HS-27A (cell line): ENCODE measurements around the gene TUBB.
"Not testable (repeated sequence)": the region's sequence is repeated elsewhere in the genome, so short reads cannot be mapped to it uniquely, and the experiment has no call there.

Source experiments
- DNase-seq: peaks from one replicate; pipeline ENCODE4 v3.0.0-alpha.2; 2012; ENCODE audit warnings: low read depth, missing footprints

The TUBB gene

DNA sequence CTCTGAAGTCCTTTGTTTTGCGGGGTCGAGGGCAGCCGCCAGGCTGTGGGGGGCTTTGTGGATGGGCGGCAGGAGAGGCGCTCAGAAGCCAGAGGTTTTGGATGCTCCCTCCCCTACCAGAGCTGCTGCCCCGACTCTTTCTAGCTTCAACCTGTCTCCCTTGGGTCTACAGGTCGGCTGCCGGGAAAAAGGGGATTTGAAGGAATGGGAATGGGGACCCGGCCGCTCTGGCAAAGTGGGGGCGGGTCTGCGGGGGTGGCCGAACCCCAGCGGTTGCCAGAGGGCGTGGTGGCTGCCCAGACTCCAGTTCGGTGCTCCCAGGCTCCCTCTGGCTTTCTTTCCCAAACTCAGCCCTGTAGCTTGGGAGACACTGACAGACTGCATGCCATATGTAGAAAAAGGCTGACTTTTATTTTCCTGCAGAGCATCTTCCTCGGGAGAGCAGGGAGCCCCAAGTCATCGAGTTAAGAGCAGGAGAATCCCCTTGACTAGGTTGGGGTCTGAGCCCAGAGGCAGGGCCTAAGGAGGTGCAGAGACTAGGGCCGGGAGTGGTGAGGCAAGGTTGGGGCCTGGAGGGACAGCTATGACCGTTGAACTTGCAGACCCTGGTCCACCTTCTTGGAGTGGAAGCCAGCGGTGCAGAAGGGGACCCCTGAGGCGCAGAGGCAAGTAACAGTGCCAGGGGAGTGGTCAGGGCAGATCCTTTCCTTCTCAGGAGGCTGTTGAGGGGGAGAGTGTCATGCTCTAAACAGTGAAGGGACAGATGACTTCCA, 32.3 kb upstream of the TUBB start:
- DNase-seq = no peak

DNA sequence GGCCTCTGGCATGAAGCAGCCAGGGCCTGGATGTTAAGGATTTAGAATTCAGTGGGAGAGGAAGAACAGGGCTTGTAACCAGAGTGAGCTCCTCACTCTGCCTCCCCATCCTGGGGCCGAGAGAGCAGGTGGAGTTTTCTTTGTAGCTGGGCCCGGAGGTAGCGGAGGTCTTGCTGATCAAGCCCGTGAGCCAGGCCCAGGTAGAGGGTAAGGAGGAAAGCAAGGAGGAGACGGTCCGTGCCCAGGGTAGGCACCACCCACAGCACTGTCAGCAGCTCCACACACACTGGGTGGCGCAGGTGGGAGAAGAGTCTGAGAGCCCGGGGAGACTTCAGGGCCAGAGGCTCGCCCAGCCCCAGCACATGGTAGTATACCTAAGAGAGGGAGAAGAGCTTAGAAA, 31.6 kb upstream of the TUBB start:
- no peak for DNase-seq

DNA sequence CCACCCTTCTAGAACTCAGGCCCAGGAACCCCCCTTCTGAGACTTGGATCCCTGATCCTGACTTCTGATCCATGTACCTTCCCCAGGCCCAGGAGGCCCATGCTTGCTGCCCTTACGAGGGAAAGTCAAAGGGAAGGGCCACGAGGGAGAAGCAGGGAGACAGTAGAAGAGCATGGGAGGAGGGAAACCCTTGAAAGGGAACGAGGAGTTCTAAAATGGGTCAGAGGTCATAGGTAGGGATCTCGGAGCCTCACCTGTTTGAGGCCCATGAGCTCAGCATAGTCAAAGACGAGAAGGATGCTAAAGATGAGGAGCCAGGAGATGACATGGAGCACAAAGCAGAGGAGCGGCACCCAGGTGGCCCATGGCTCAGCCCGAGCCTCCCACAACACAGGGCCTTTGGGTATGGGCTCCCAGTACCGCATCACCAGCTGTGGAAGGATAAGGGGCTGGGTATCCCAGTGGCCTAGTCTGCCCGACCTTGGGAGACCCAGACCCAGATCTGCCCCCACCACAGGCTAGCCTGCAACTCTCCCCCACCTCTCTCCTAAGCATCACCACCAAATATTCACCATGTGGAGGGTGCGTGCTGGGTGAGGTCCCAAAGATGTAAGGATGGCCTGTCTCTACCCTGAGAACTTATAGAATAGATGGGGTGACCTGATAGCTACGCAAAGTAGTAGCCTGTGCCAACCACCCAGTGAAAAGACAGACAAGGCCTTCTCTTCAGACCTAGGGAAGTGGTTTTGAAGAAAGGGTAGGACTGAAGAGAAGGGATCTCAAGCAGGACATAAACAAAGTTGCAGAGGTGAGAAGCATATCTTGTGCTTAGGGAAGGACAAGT, 30.9 kb upstream of the TUBB start:
- DNase-seq = no peak

DNA sequence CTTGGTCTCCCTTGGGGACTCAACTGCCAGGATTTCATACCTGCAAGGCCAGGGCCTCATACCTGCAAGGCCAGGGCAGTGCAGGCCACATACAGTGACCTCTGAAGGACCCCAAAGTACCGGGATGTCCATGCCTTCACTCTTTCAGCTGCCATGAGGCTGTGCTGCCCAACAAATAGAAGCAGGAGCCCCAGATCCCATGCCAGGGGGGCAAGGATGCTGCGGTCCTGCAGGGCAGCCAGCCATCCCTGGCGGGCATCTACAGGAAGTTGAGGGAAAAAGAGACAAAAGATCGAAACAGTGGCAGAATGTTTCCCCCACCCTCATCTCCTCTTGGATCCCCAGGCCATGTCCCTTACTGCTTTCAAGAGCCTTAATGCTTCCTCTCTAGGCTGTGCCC, 30.2 kb upstream of the TUBB start:
- no peak for DNase-seq

DNA sequence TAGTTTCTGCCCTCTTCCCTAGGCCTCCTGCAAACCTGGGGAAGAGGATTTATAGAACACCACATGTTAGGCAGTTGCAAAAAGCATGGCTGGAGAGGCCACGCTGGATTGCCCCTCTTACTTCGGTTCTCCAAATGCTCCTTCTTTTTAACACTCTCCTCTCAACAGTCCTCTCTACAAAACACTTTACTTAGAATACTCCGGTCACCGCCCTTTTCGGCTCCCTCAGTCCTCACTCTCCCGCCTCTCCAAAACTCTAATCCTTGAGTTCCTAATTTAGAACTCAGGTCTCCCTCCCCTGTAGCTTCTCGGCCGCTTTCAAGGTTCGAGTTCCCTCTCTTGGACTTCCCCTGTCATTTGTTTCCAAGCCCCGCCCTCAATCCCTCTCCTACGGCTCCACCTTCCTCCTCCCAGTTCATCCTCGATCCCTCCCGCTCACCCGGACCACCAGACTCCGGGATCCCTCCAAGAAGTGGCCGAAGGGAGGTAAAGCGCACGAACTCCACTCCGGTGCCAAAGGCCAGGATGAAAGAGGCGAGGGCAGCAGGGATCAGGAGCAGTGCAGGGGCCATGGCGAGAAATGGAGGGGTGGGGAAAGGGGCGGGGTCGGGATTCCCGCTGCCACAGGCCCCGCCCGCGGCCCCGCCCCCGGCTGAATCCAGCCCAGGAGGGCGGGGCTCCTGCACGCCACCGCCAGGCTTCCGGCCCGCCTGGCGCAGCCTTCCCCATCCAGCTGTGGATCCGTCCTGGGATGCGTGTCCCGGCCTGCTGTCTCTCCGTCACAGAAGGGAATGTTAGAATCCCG, 29.5 kb upstream of the TUBB start, which contains the start of gene NRM:
Gene NRM, minus strand, starts transcription at position 582 of the 805 bp plus-strand sequence. Its CDS starts 10 bp downstream, at position 572.
- DNase-seq = peak; percentile 90

DNA sequence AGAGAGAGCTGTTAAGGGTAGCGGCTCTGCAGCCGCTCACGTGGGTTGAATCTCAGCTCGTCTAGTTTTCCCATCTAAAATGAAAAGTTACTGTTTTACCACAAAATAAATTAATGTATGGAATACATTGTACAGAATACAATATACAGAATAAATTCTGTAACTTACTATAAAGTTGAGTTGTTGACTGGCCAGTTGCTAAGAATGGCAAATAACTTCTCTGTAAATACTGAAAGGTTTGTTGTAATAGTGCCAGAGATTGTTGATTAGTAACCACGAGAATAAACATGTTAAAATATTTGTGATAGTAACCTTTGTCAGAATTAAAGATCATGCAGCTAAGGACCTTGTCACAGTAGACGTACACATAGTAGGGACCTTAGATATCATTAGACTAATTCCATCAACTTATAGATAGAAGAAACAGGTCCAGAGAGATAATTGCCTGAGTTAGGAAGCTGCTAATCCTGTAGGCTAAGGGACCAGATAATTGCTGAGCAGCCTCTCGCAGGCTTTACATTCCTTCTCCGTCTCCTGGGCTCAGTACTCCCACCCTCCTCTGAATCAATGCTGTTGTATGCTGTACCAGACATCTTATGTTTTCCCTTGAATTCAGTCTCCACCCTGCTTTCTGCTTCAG, 28.8 kb upstream of the TUBB start:
- DNase-seq = no peak

DNA sequence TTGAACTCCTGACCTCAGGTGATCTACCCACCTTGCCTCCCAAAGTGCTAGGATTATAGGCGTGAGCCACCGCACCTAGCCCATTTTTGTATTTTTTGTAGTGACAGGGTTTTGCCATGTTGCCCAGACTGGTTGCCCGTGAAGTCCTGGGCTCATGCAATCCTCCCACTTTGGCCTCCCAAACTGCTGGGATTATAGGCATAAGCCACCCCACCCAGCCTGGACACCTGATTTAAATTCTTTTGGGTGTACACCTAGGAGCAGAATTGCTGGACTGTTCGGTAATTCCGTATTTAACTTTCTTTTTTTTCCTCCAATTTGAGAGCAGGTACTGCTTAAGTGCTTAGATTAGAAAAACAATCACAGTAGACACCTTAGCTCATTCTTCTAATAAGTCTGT, 23.7 kb upstream of the TUBB start:
- no peak for DNase-seq

DNA sequence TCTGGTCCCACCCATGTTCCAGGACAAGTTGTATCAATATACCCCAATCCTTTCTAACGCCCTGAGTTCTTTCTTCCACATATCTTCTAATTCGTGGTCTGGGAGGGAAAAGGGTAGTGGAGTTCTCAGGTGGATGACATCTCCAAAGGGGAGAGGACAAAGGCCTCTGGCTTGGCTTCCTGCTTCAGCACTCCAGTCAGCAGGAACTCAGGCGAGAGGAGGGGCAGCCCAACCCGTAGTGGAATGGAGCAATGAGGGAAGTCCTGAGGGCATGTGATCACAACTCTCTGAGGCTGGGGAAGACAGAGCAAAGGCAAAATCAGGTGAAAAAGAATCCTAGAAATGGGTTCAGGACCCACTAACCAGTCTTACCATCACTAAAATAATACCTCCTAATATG, 19.8 kb upstream of the TUBB start:
- no peak for DNase-seq

DNA sequence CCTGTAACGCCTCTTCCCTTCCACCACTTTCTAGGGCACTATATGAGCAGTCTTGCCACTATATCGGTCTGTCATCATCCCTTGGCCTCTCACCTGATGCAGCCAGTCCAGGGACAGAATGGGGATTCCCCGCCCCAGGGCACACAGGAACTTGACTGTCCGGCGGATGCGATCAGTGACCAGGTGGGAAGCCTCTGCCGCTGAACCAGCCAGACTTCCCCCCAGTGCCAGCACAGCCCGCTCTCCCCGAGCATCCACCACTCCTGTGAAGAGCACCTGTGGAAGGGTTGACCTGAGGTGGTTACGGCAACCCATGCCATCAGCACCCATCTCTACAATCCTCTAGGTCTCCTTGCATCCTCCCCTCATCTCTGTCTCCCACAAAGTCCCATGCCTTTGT, 17.1 kb upstream of the TUBB start:
- DNase-seq = no peak

DNA sequence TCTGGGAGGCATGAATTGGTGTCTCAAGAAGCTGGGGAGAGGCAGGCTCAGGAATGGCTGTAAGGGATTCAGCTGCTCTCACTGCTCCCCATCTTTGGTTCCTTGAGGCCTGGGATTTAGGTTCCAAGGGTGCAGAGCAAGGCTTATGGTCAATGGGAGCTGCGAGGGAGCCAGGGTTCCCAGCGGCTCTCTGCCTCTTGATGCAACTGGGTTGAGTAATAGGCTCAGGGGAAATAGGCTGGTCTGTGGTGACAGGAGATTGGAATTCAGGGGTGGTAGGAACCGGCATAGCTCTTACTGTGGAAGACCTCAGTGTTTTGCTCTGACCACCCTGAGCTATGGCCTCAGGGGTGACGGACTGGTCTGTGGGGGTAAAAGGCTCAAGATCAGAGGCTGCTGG, 16.3 kb upstream of the TUBB start:
- no peak for DNase-seq

DNA sequence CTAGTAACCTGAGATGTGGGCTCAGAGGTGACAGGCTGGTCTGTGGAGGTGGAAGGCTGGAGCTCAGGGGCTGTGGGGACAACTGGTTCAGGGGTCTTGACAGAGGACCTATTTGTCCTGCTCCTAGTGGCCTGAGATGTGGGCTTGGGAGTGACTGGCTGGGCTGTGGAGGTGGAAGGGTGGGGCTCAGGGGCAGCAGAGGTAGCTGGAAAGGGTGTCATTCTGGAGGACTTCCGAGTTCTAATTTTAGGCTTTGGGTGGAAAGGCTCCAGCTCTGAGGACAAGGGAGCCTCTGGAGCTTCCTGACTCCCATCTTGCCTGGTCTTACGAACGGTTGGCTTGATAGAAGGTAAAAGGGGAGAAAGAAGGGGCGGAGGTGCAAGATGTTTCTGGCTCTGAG, 14.5 kb upstream of the TUBB start:
- DNase-seq = no peak

DNA sequence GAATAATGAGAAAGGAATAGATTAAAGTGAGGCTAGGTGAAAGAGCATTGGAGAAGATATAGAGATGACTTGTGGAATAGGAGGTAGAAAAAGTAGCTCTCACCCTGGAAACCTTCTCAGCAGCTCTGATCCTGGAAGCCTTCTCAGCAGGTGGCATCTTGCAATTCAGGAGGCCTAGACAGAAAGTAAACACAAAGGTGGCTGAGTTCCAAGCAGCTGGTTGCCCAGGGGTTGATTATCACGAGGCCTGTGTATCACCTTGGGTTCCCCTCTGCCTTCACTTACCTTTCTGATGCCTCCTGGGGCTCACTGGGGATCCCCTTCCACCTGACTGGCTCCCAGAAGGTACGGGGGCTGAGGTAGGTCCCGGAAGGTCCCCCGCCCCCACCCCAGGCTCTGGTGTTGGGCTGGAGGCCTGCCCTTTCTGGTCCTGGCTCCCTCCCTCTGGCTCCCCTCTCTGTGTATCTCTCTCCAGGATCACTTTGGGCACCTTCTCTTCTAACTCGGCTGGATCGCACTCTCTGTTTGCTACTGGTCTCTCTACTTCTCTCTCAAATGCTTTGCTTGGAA, 12.8 kb upstream of the TUBB start:
- DNase-seq = no peak

DNA sequence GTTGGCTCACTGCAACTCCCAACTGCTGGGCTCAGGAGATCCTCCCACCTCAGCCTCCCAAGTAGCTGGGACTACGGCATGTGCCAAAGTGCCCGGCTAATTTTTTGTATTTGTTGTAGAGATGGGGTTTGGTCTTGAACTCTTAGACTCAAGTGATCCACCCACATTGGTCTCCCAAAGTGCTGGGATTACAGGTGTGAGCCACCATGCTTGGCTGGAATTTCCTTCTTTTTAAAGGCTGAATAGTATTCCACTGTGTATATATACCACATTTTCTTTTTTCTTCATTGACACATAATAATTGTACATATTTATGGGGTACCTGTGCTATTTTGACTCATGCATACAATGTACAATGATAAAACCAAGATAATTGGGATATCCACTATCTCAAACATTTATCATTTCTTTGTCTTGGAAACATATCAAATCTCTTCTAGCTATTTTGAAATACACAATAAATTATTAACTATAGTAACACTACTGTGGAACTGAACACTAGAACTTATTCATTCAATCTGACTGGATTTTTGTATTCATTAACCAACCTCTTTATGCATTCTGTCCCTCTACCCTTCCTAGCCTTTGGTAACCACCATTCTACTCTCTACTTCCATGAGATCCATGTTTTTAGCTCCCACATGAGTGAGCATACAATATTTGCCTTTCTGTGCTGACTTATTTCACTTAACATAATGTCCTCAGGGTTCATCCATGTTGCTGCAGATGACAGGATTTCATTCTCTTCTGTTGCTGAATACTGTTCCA, 10.9 kb upstream of the TUBB start:
- no peak for DNase-seq

DNA sequence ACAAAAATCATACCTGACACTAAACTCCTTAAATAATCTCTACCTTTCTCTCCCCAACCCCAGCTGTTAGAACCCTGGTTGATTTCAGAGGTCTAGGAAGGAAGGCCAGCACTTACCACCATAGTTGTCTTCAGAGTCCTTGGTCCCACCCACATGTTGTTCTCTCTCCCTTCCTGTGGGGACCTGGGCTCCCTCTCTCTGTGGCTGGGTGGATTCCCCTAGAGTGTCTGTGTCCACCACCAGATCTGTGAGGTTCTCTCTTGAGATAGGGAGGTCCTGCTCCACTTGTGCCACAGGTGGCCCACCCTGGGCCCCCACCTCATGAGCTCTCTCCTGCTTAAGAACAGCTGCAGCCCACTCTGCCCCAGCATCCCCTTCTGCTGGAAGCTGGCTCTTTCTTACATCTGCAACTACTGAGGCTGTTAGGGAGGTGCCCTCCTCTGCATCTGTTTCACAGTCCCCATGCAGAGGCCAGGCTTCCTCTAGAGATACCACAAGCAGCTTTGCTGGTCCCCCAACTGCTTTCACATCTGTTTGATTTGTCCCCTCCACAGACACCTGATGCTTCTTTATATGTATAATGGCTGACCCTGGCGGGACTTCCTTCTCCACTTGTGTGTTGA, 8.3 kb upstream of the TUBB start:
- DNase-seq = no peak

DNA sequence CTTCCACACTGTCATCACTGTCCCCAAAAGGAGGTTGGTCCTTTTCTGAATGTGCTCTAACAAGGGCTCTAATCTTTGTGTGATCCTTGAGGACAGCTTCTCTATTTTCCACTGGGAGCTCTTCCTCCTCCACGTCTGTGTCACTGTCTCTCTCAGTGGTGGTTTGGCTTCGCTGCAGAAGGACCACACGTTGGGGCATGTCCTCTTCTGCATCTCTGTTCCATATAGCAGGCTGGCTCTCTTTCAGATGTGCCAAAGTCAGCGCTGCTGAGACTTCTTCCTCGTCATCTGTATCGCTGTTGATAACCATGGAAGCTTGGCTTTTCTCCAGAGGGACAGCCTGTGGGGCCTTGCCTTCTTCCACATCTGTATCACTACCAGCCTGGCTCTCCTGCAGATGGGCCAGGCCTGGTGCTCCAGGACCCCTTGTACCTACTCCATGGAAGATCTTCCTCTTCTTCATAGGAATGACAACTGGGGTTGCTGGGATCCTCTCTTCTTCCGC, 7.7 kb upstream of the TUBB start:
- no peak for DNase-seq

DNA sequence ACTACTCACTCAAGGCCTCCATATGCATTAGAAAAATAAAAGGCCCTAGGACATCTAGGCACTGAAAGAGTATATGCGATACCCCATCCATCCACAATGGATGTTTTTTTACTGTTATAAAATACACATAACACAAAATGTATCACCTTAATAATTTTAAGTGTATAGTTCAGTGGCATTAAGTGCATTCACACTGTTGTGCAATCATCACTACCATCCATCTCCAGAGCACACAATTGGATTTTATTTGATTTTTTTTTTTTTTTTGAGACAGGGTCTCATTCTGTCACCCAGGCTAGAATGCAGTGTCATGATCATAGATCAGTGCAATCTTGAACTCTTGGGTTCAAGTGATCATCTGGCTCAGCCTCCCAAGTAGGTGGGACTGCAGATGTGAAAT, 5.9 kb upstream of the TUBB start:
- no peak for DNase-seq

DNA sequence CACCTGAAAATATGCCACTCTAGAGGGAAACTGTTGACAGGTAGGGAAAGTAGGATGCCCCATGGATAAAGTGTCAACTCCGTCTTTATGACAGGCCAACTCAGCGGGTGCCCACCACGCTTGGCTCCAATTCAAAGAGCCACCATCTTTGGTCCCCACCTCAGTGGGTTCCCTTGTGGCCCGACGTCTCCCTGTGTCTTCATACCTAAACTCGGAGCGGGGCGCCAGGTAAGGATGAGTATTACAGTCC, 3.3 kb upstream of the TUBB start:
- no peak for DNase-seq

DNA sequence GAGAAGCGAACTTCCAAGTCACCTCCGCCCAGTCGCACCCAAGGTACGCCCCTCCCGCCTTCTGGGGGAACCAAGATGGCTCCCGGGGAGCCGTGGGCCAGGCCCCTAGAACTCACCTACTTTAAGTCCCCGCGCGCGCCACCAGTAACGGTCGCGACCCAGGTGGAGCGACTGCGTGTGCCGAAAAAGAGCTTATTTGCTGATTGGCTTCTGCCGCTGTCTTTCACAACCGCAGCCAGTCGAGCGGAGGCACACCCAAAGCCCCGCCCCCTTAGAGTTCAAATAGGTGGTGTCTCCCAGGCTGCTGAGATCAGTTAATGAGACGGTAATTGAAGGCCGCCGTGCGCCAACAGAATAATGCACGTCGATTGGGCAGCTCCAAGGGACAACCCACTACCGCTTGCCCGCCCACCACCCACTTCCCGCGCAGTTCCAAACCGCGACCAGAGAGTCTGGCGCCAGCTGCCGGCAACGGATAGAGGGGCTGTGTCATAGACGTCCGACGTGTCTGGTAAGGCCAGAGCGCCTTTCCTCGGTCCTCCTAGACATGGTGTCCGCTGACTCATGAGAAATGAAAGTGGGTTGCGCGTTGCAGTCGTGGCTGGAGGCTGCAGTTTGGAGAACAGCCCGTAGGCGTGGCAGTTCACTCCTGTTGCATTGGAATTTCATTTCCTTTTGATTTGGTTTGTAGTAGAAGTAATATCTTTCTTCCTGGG, 2.9 kb upstream of the TUBB start, which contains the start of gene MDC1:
Gene MDC1, minus strand, starts transcription at position 153 of the 716 bp plus-strand sequence. CDS start 2,106 bp downstream, outside the sequence.
- DNase-seq = peak; percentile 100

DNA sequence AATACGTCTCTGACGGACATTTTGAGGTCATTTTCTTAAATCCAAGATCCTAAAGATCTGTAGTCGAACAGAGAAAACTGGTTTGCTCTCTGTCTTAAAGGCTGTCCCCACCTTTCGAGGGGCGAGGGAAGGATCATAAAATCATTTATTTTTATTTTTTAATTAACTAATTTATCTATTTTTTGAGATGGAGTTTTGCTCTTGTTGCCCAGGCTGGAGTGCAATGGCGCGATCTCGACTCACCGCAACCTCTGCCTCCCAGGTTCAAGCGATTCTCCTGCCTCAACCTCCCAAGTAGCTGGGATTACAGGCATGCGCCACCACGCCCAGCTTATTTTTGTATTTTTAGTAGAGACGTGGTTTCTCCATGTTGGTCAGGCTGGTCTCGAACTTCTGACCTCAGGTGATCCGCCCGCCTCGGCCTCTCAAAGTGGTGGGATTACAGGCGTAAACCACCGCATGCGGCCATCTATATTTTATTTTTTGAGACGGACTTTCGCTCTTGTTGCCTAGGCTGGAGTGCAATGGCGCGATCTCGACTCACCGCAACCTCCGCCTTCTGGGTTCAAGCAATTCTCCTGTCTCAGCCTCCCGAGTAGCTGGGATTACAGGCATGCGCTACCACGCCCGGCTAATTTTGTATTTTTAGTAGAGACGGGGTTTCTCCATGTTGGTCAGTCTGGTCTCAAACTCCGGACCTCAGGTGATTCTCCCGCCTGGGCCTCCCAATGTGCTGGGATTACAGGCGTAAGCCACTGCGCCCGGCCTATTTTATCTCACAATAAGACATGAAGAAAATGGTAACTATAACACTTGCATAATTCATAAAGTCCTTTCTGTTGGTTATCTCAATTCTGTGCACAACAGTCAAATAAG, 2.1 kb upstream of the TUBB start:
- not testable (repeated sequence) for DNase-seq
